ELR (cell line): Measurements from ENCODE around the gene FOXA2.

Source experiments
- DNase-seq: peaks from one replicate; pipeline ENCODE4 v3.0.0-alpha.2; 2015; ENCODE audit warnings: low read depth

FOXA2 gene

DNA sequence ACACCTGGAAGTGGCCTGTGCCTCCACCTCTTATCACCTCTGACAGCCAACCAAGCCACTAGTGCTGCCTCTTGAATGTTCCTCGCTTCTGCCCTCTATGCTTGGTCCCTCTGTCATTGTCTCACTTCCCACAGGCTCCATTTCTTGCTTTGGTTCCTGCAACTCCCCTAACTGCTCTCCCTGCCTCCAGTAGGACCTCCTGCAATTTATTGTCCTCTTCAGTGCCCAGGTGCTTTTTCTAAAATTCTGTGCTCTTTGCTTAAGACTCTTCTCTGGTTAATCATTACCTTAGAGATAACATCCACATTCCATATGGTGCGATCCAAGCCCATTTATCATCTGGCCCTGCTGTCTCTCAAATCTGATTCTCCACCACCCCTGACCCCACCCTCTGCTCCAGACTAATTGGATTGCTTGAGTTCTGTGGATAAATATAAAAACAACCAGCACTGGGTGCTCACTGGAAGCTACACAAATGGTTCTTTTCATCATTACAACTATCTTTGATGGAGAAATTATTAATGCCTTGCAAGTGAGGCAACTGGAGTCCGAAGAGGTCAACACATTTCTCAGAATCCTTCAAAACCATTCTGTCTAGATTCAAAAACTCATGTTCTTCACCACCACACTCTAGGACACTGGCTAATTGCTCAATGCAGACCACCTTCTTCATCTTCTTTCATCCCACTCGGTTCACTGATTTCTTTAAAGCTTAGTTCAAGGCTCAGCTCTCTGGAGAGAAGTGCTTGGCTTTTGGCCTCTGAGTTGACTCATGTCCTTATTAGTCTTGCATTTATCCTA, 47.2 kb downstream of the FOXA2 start:
- DNase-seq = no peak

- DNase-seq = no peak
Measured at GRCh38 chr20:22536141-22536828, 48.1 kb downstream of the FOXA2 start.

- no peak for DNase-seq
Measured at GRCh38 chr20:22535483-22535882, 48.9 kb downstream of the FOXA2 start.

DNA sequence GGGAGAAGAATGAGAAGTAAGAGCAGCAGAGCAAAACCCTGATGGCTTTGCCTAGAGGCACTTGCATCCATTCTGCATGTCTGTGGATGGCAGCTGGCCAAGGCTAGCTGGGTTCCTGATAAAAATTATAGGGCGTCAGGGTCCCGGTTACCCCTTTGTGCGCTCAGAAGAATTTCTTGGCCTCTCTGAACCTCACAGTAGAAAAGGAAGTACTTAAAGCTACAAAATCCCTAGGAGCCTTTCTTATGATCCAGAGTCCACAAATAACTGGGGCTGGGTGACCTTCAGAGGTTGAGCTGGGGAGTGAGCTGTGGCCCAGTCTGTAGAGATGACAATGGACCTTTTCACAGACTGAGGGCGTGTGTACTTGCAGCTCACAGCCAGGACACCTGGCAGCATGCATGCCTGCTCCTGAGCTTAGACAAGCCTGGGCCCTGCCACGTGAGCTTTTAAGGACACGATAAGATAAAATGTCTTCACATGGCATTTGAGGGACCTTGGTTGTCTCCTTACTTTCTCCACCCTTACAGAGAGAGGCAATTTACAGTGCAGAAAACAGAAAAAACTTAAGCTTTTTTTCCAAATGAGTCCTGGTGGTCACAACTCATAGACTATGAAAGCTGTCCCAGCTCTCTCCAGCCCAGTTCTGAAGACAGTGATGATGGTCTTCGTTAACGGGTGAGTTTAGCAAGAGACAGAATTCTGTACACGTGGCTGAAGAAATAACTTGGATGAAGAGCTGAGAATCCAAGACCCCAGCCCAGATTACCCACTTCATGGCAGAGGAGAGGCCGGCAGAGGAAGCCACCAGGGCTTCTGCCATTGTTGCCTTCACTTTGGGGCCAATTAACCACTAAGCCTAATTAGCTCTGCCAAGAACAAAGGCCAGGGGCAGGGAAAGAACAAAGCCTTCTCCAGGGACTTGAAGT, 50.3 kb downstream of the FOXA2 start:
- DNase-seq = no peak

DNA sequence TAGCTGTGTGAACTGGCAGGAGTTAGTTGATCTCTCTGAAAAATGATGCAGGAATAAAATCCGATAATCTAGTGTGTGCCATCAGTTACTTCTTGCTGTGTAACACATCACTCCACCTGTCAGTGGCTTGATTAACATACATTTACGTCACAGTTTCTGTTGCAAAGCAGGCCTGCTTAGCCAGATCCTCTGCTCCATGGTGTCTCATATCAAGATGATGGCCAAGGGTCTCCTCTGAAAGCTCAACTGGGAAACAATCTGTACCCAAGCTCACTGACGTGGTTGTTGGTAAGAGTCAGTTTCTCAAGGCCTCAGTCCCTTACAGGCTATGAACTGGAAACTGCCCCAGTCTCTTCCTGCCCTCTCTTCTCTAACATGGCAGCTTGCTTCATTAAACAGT, 51.8 kb downstream of the FOXA2 start:
- no peak for DNase-seq

GRCh38 chr20:22531756-22532155, 52.6 kb downstream of the FOXA2 start:
- no peak for DNase-seq

GRCh38 chr20:22531056-22531615, 53.2 kb downstream of the FOXA2 start:
- DNase-seq = no peak
